HG03025 (cell line): Measurements from ENCODE around the gene EHD4.

ENCODE experiments used
- ATAC-seq: cut with Tn5 transposase; IDR thresholded peaks from one replicate; pipeline ENCODE4 v1.9.1; 2021; ENCODE audit warnings: mild to moderate bottlenecking, moderate library complexity; ENCODE audit not compliant: unreplicated experiment, low FRiP score

The EHD4 gene

GRCh38 chr15:41940441-41940857 is 31.9 kb downstream of the EHD4 start:
- ATAC-seq: no peak

- ATAC-seq: no peak
Measured at GRCh38 chr15:41939986-41940385, 32.4 kb downstream of the EHD4 start.

GRCh38 chr15:41937568-41937923 is 34.8 kb downstream of the EHD4 start:
- no peak for ATAC-seq

GRCh38 chr15:41936649-41937567 is 35.4 kb downstream of the EHD4 start:
- no peak for ATAC-seq

GRCh38 chr15:41936155-41936554 is 36.2 kb downstream of the EHD4 start:
- ATAC-seq: no peak

- no peak for ATAC-seq
Measured at GRCh38 chr15:41935566-41936020, 36.8 kb downstream of the EHD4 start.

GRCh38 chr15:41934843-41935242 is 37.5 kb downstream of the EHD4 start:
- ATAC-seq: no peak

- no peak for ATAC-seq
Measured at GRCh38 chr15:41933771-41934170, 38.6 kb downstream of the EHD4 start.

GRCh38 chr15:41933326-41933725 is 39.0 kb downstream of the EHD4 start:
- ATAC-seq: no peak

- no peak for ATAC-seq
Measured at GRCh38 chr15:41932511-41933289, 39.7 kb downstream of the EHD4 start.

GRCh38 chr15:41932101-41932500 is 40.3 kb downstream of the EHD4 start:
- ATAC-seq: no peak

GRCh38 chr15:41930867-41931222 is 41.5 kb downstream of the EHD4 start:
- ATAC-seq: no peak

GRCh38 chr15:41930221-41930866 is 42.0 kb downstream of the EHD4 start:
- ATAC-seq: no peak

GRCh38 chr15:41928637-41929620 is 43.4 kb downstream of the EHD4 start:
- peak; percentile 72 for ATAC-seq

GRCh38 chr15:41928100-41928499 is 44.3 kb downstream of the EHD4 start:
- ATAC-seq: no peak

- no peak for ATAC-seq
Measured at GRCh38 chr15:41927536-41927935, 44.8 kb downstream of the EHD4 start.

GRCh38 chr15:41926185-41927056 is 45.9 kb downstream of the EHD4 start:
- no peak for ATAC-seq

GRCh38 chr15:41925086-41925608 is 47.2 kb downstream of the EHD4 start:
- no peak for ATAC-seq
